GM18505 (cell line): ENCODE results near the gene EXOC6.
"Not testable (repeated sequence)": the region's sequence is repeated elsewhere in the genome, so short reads cannot be mapped to it uniquely, and the experiment has no call there.

Experiments
- ATAC-seq: cut with Tn5 transposase; IDR thresholded peaks from one replicate; pipeline ENCODE4 v1.9.1; 2021; ENCODE audit not compliant: unreplicated experiment
- POLR2A ChIP-seq: IDR thresholded peaks from 4 replicates; pipeline ENCODE4 v1.6.1; 2011; ENCODE audit warnings: borderline replicate concordance; ENCODE audit not compliant: insufficient read depth, insufficient read length; ENCODE audit errors: extremely low read depth

EXOC6 gene

DNA sequence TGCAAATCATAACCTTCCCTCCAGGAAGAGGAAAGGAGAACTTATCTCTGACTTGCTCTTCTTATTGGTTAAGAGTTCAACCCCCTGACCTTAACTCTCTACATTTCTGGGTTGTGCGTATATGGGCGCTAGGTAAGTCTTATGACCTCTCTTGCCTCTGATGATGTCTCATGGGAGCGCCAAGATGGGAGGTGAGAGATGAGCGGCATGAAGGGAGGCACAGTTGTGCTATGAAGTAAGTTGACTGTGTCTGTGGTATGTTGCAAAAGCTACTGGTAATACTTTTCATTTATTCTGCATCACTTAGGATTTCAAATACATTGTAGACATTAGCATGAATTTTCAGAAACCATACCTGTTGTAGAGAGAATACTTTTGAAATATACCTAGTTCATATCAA, 59.0 kb downstream of the EXOC6 start:
- ATAC-seq, result no peak
- TF ChIP-seq POLR2A, result no peak

DNA sequence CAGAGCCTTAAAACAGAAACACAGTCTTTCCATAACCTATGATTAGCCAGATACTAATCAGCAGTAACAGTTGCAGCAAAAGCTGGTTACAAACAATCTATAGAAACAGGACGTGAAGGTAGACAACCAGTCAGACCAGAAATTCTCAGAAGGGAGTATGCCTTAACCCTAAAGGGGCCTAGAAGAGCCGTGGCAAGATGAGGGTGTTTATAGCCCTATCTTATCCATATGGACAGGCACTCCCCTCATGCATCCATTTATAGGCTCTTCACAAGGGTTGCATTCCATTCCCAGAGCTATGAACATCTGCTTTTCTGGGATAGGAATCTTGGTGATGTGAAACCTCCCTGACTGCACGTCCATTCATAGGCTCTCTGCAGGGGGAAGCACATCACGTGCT, 64.3 kb downstream of the EXOC6 start:
- ATAC-seq, result not testable (repeated sequence)

DNA sequence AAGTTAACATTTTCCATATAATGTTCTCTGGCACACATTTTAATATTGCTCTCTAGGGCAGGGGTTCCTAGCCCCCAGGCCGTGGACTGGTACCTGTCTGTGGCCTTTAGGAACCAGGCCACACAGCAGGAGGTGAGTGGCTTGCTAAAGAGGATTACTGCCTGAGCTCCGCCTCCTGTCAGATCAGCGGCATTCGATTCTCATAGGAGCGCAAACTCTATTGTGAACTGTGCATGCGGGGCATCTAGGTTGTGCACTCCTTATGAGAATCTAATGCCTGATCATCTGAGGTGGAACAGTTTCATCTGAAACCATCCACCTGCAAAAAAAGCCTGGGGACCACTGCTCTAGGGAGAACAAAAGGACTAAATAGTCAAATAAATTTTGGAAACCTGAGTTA, 65.7 kb downstream of the EXOC6 start:
- TF ChIP-seq POLR2A, result no peak
- no peak for ATAC-seq

DNA sequence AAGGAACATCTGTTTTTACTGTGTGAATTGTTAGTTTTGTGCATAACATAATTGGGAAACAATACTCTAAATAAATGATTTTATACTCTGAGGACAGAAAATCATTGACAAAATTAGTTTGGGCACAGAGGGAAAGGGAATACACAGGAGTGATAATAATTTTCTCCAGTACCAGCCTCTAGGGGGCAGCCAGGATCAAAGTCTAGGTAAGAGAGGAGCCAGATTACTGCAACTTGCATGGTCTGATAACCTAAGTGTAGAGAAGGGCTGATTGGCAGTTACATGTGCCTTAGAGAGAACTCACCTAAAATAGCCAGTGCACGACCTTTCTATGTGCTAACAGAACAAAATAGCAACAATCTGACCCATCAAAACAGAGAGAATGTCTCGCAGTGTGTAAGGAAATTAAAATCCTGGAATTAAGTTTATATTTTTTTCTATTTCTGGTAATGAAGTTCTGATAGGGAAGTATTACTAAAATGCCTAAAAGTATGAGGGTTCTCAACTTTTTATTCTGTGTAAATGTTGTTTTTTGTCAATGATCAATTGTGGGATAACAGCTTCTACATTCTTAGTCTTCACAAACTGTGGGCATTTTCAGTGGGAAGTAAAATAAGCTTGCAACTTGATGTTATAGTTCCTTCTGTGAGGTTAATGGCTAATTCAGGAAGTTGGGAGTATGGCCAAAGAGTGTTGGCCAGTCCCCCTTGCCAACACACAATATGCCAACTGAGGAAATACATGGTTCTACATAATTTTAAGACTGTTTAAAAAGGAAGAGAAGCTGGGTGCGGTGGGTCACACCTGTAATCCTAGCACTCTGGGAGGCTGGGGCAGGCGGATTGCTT, 66.4 kb downstream of the EXOC6 start:
- no peak for TF ChIP-seq POLR2A
- ATAC-seq, result no peak

DNA sequence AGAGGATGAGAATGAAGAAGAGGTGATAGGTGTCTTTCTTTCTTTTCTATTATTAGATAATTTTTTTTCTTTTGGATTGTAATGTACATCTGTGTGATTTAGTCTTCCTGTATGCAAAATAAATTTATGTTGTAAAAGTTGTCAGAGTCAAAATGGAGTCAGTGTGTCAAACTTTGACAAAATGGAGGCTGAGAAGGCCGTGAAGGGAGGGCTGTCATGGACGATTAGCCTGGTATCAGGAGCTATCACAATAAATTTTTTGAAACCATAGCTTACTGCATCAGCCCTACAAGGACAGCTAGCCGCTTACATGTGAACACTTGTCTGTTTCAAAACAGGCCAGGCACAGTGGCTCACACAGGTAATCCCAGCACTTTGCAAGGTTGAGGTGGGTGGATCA, 67.6 kb downstream of the EXOC6 start:
- TF ChIP-seq POLR2A, result no peak
- no peak for ATAC-seq

DNA sequence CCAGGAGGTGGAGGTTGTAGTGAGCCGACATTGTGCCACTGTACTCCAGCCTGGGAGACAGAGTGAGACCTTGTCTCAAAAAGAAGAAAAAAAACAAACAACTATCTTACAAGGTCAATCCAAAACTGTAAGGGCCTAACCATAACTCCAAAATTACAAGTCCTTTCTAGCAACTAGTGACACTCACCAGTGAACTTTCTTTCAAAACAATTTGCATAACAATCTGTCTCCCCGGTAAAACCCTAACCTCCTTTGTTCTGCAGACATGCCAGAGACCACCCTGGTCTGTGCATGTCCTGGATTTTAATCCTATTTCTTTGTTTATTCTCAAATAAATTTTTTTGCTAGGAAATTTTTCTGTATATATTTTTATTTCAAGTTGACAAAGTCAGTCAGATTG, 68.1 kb downstream of the EXOC6 start:
- no peak for TF ChIP-seq POLR2A
- ATAC-seq, result no peak

DNA sequence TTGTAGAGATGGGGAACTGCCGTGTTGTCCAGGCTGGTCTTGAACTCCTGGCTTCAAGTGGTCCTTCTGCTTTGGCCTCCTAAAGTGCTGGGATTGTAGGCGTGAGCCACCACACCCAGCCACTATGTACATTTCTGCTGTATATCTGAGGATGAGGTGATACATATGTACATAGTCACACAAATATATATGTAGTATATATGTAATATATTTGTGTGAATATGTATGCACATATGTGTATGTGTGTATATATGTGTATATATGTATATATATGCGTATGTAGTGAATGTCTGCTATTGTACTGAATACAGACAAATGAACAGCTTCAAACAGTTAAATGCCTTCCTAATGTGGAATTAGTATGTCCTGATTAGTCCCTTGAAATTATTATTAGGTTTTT, 70.3 kb downstream of the EXOC6 start:
- no peak for TF ChIP-seq POLR2A
- ATAC-seq, result no peak

DNA sequence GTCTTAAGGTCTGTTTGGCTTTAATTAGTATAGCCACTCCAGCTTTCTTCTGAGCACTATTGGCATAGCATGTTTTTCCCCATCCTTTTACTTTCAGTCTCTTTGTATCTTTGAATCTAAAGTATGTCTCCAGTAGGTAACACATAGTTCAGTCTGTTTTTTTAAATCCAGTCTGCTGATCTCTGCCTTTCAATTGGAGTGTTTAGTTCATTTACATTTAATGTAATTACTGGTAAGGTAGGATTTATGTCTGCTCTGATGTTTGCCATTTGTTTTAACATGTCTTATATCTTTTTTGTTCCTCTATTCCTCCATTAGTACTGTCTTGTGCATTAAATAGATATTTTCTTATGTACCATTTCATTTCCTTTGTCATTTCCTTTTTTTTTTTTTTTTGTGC, 72.5 kb downstream of the EXOC6 start:
- ATAC-seq, result no peak
- no peak for TF ChIP-seq POLR2A

DNA sequence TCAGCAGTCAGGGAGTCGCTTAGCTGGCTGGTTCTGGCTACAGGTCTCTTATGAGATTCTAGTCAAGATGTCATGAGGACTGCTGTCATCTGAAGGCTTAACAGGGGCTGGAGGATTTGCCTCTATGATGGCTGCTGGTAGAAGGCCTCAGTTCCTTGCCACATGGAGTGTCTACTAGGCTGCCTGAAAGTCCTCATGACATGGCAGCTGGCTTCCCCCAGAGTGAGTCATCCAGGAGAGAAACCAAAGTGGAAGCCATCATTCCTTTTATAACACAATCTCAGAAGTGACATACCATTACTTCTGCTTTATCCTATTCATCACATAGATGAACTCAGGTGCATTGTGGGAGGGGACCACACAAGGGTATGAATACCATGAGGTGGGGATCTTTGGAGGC, 75.1 kb downstream of the EXOC6 start:
- TF ChIP-seq POLR2A, result no peak
- ATAC-seq, result no peak

DNA sequence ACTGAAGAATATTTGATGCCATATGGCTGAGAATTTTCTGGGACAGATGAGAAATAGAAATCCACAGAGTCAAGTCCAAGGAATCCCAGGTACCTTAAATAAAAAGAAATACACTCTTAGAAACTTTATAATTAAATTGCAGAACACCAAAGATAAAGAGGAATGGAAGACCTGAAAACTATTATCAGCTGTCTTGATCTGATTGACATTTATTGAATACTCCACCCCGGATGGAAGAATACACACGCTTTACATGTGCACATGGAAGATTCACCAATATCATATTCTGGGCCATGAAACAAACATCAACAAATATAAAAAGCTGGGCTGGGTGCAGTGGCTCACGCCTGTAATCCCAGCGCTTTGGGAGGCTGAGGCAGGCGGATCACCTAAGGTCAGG, 81.6 kb downstream of the EXOC6 start:
- no peak for ATAC-seq
- no peak for TF ChIP-seq POLR2A

DNA sequence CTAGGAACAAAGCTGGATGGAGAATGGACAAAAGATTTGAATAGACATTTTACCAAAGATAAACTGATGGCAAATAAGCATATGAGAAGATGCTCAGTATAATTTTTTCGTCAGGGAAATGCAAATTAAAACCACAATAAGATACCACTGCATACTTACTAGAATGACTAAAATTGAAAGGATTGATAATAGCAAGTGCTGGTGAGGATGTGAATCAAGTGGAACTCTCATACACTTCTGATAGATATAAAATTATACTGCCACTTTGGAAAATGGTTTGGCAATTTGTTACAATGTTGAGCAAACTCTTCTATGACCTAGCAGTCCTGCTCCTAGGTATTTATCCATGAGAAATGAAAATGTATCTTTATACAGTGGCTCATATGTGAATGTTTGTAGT, 83.3 kb downstream of the EXOC6 start:
- ATAC-seq, result no peak
- TF ChIP-seq POLR2A, result no peak

DNA sequence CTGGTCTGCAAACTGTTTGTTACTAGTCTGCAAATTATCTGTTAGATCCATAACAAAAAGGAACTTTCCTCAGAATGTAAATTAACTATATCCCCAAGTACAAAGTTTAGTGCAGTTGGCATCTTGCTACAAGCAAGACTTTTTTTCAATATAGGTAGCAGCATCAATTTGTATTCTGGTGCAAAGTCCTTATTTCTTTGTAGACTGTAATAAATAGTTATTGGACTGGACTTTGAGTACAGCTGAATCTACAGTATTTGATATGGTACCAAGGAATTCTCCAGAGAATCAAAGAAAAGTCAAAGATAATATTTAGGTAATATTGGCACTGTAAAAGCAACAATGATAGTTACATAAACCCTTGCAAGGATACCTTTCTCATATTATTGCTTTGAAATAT, 89.6 kb downstream of the EXOC6 start:
- no peak for TF ChIP-seq POLR2A
- no peak for ATAC-seq

DNA sequence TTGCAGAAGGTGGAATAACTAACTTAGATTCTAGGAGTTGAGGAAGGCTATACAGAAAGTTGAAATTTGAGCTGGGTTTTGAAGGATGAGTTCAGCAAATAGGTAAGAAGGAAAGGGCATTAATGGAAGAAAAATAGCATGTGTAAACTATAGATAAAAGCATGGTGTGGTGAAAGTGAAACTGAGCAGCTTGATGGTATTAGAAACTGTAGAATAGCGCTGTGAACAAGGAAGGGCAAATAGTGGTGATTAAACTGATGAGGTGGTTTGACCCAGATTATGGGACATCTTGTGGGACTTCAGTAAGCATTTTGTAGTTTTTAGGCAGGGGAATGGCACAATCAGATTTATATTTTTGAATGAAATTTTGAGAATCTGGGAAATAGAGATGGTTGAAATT, 90.5 kb downstream of the EXOC6 start:
- no peak for ATAC-seq
- TF ChIP-seq POLR2A, result no peak

DNA sequence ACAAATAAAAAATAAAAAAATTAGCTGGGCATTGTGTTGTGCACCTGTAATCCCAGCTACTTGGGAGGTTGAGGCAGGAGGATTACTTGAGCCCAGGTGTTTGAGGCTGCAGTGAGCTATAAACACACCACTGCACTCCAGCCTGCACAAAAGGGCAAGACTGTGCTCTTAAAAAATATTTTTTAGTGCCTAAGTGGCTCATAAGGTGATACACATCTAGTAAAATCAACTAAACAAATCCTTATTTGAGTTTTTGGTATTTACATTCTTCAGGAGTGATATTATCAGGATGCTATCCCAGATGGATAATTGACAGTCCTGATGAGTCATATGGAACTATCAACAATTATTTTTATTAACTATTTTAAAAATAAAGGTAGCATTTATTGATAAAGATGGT, 93.9 kb downstream of the EXOC6 start:
- no peak for TF ChIP-seq POLR2A
- ATAC-seq, result no peak

DNA sequence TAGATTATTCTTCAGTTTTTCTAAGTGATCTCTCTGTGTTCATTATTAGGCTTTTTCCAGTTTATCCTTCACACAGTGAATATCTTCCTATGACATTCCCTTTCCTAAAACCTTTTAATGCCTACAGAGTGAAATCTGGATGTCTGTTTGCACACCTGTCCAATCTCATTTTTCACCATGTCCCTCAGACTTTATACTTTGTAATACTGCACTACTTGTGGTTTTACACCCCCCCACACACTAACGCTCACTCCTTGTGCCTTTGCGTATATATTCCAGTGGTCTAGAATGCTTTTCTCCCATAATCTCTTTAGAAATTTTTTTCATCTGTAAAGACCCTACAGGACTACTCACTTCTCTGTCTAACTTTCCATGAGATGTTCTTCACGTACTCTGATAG, 98.2 kb downstream of the EXOC6 start:
- no peak for ATAC-seq
- TF ChIP-seq POLR2A, result no peak

DNA sequence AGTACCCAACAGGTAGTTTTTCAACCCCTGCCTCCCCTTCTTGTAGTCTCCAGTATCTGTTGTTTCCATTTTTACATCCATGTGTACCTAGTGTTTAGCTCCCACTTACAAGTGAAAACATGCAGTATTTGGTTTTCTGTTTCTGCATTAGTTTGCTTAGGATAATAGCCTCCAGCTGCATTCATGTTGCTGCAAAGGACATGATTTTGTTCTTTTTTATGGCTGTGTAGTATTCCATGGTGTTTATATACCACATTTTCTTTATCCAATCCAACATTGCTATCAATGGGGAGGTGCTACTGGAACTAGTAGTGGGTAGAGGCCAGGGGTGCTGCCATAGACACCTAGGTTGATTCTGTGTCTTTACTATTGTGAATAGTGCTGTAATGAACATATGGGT, 104.3 kb downstream of the EXOC6 start:
- not testable (repeated sequence) for ATAC-seq
